ENCODE results near the gene MYMK. TPM values are rescaled to one million over a fixed set of nuclear protein-coding genes. Genes with fewer than 3 reads are reported as not detected.

Gene MYMK
- total and polyA plus RNA-seq, 2 of the 8 experiments (the other 6 are each of a cell fraction or from before 2014, with no cell fraction given) = not detected

- ChIA-PET POLR2A (ENCODE audit: partially characterized antibody) (interaction anchor here (1.1 kb wide), 1 partner anchor 10 kb away, joined by 4 read pairs; no protein-coding TSS in a partner anchor), CTCF (ENCODE audit: partially characterized antibody) (interaction anchor here (0.7 to 1.9 kb wide), 6 partner anchors 10 to 107 kb away, joined by 3 to 8 read pairs (median 4); no protein-coding TSS in a partner anchor)
- Histone ChIP-seq H2AFZ (ENCODE audit: low read length) (no peak overlapping the region), H3K23ac (ENCODE audit: insufficient read length) (no peak overlapping the region), H2BK12ac (ENCODE audit: low read depth, low read length) (no peak overlapping the region), H3K23me2 (ENCODE audit: low read depth, low read length) (peaks cover 2% of the 10 kb centered on the region; the same call in 1 of the 2 replicates), H3K9ac (replicated peaks in 1 of 4; ENCODE audit: extremely low read depth in 1 of 4, low read depth in 3 of 4, low read length in 3 of 4) (no peak overlapping the region), H2AK5ac (ENCODE audit: low read depth, low read length) (no peak overlapping the region), H4K5ac (ENCODE audit: insufficient read length, low read depth, low read length) (no peak overlapping the region), H3K4ac (replicated peaks; ENCODE audit: insufficient read length, low read depth, low read length) (no peak overlapping the region), H3K79me1 (ENCODE audit: low read depth, low read length) (peaks cover 2% of the 10 kb centered on the region), H3K36me3 (ENCODE audit: control insufficient read depth in 2 of 4, insufficient read depth in 4 of 4, low read length in 3 of 4) (peaks cover 0 to 26% (median 6%) of the 10 kb centered on the region in 4 experiments; a peak in 5 of 8 replicates), H2BK5ac (ENCODE audit: low read depth, low read length) (no peak overlapping the region), H3K27ac (ENCODE audit: low read depth, low read length) (no peak overlapping the region), H3K4me3 (ENCODE audit: extremely low read depth in 1 of 4, insufficient read depth in 2 of 4, low read depth in 3 of 4, low read length in 4 of 4) (no peak overlapping the region), H4K91ac (replicated peaks; ENCODE audit: insufficient read length, low read length) (no peak overlapping the region), H3K79me2 (ENCODE audit: control insufficient read depth in 1 of 2, insufficient read depth in 2 of 2, low read length in 2 of 2) (peaks cover 0 to 6% of the 10 kb centered on the region in 2 experiments; a peak in 1 of 4 replicates), H3K4me1 (replicated peaks in 1 of 4; ENCODE audit: control insufficient read depth in 3 of 4, insufficient read depth in 4 of 4, low read length in 3 of 4) (peaks cover 0 to 7% (median 3%) of the 10 kb centered on the region in 4 experiments; a peak in 5 of 7 replicates), H4K20me1 (replicated peaks in 1 of 2; ENCODE audit: control insufficient read depth in 1 of 2, insufficient read depth in 2 of 2, low read length in 2 of 2) (peaks cover 4 to 34% of the 10 kb centered on the region in 2 experiments), H3K4me2 (ENCODE audit: insufficient read depth in 1 of 2, low read depth in 2 of 2, low read length in 2 of 2) (no peak overlapping the region), H3K18ac (ENCODE audit: extremely low read depth, low read length) (no peak overlapping the region), H2BK15ac (ENCODE audit: low read length) (no peak overlapping the region), H3K56ac (replicated peaks; ENCODE audit: insufficient read length, low read depth, low read length) (no peak overlapping the region), H4K8ac (ENCODE audit: extremely low read depth, insufficient read depth, low read length) (no peak overlapping the region; the same call in 1 of the 2 replicates), H3K27me3 (replicated peaks in 1 of 4; ENCODE audit: control insufficient read depth in 3 of 4, extremely low read depth in 1 of 4, insufficient read depth in 3 of 4, low read length in 3 of 4) (no peaks in the 10 kb centered on the region), H2BK120ac (replicated peaks; ENCODE audit: low read depth, low read length) (no peak overlapping the region), H3K9me3 (ENCODE audit: insufficient read depth in 2 of 2, low read depth in 1 of 2, low read length in 1 of 2) (no peaks in the 10 kb centered on the region), H3K14ac (ENCODE audit: insufficient read length) (no peak overlapping the region), H2BK20ac (ENCODE audit: low read length) (no peak overlapping the region)
- no peak for DNase-seq (ENCODE audit: low read depth in 1 of 2, low spot score in 2 of 2)
- no peak for FAIRE-seq
- 92% methylated on average over 16 of the region's 20 CpGs; no CpG with 5 or more reads in 1 of the 2 experiments for WGBS, 2 experiments (ENCODE audit: extremely low coverage in 1 of 2, insufficient coverage in 1 of 2, insufficient read length in 1 of 2, insufficient replicate concordance in 2 of 2, low coverage in 1 of 2, low lambda C conversion rate in 2 of 2, missing lambda C conversion rate in 1 of 2)
- no peak for TF ChIP-seq TBP (IDR thresholded peaks at IDR 0.05; ENCODE audit: low read depth, low read length)
- no peak for TF ChIP-seq NRF1 (IDR thresholded peaks at IDR 0.05; ENCODE audit: low read depth, low read length)
- no peak for TF ChIP-seq KDM1A (IDR thresholded peaks at IDR 0.05; ENCODE audit: borderline replicate concordance, low read length)
- no peak for TF ChIP-seq SUZ12 (IDR thresholded peaks at IDR 0.05; ENCODE audit: low read length)
- no peak for TF ChIP-seq HDAC2 (IDR thresholded peaks at IDR 0.05; ENCODE audit: borderline replicate concordance in 1 of 2, low read depth in 2 of 2, low read length in 2 of 2)
- no peak for TF ChIP-seq SIRT6 (IDR thresholded peaks at IDR 0.05; ENCODE audit: low read length)
- no peak for TF ChIP-seq GTF2F1 (IDR thresholded peaks at IDR 0.05; ENCODE audit: borderline replicate concordance, low read depth, low read length)
- no peak for TF ChIP-seq POU5F1 (IDR thresholded peaks at IDR 0.05; ENCODE audit: low read depth, low read length)
- TF ChIP-seq SAP30 (IDR thresholded peaks at IDR 0.05; ENCODE audit: insufficient read depth, insufficient replicate concordance, low read length) = no peak
- TF ChIP-seq TAF1 (IDR thresholded peaks at IDR 0.05; ENCODE audit: low read depth, low read length) = no peak
- no peak for TF ChIP-seq RAD21 (IDR thresholded peaks at IDR 0.05 in 1 of 2, conservative IDR thresholded peaks at IDR 0.05 in 1 of 2; ENCODE audit: low read depth in 2 of 2, low read length in 2 of 2)
Observed at GRCh38 chr9:133473743-133474142, 51.0 kb downstream of the MYMK start.
